Measurements from ENCODE around the gene NOTCH1.

The NOTCH1 gene

GRCh38 chr9:136588663-136589464 lies 43.0 kb upstream of the NOTCH1 start:
- no peak for DNase-seq (ENCODE audit: low read depth)
- no peak for TF ChIP-seq CTCF (conservative IDR thresholded peaks at IDR 0.05; ENCODE audit: low read length)
- H3K4me3 ChIP-seq (ENCODE audit: low read length), result no peak overlapping the region

- no peak for DNase-seq (ENCODE audit: low read depth)
- no peak overlapping the region for H3K4me3 ChIP-seq (ENCODE audit: low read length)
- TF ChIP-seq CTCF (conservative IDR thresholded peaks at IDR 0.05; ENCODE audit: low read length), result no peak
These were observed 42.3 kb upstream of the NOTCH1 start for GRCh38 chr9:136587944-136588662.

GRCh38 chr9:136587145-136587943 lies 41.5 kb upstream of the NOTCH1 start:
- H3K4me3 ChIP-seq (ENCODE audit: low read length), result peak overlapping the region; percentile 17
- no peak for TF ChIP-seq CTCF (conservative IDR thresholded peaks at IDR 0.05; ENCODE audit: low read length)
- DNase-seq (ENCODE audit: low read depth), result peak; percentile 51

GRCh38 chr9:136586391-136586953 lies 40.6 kb upstream of the NOTCH1 start:
- DNase-seq (ENCODE audit: low read depth), result no peak
- no peak overlapping the region for H3K4me3 ChIP-seq (ENCODE audit: low read length)
- no peak for TF ChIP-seq CTCF (conservative IDR thresholded peaks at IDR 0.05; ENCODE audit: low read length)

- TF ChIP-seq CTCF (conservative IDR thresholded peaks at IDR 0.05; ENCODE audit: low read length), result no peak
- no peak for DNase-seq (ENCODE audit: low read depth)
- no peak overlapping the region for H3K4me3 ChIP-seq (ENCODE audit: low read length)
These were observed 39.8 kb upstream of the NOTCH1 start for GRCh38 chr9:136585531-136586120.

GRCh38 chr9:136584934-136585333 lies 39.1 kb upstream of the NOTCH1 start:
- DNase-seq (ENCODE audit: low read depth), result peak; percentile 40
- no peak overlapping the region for H3K4me3 ChIP-seq (ENCODE audit: low read length)
- no peak for TF ChIP-seq CTCF (conservative IDR thresholded peaks at IDR 0.05; ENCODE audit: low read length)
